AG10803 (cell line): ENCODE data around the gene SYNPO.

ENCODE experiments used
- DNase-seq: peaks from one replicate; pipeline ENCODE4 v3.0.0; 2010; ENCODE audit warnings: low read depth
- H3K4me3 ChIP-seq: 2 replicates; pipeline ENCODE4 v1.5.1; 2011; ENCODE audit warnings: mild to moderate bottlenecking, low read length, control low read depth
- TF ChIP-seq, protein P1 (sequence below): conservative IDR thresholded peaks from 2 replicates; pipeline ENCODE4 v1.5.1; 2011; ENCODE audit warnings: mild to moderate bottlenecking, low read length, control low read depth, inconsistent platforms

SYNPO gene

DNA sequence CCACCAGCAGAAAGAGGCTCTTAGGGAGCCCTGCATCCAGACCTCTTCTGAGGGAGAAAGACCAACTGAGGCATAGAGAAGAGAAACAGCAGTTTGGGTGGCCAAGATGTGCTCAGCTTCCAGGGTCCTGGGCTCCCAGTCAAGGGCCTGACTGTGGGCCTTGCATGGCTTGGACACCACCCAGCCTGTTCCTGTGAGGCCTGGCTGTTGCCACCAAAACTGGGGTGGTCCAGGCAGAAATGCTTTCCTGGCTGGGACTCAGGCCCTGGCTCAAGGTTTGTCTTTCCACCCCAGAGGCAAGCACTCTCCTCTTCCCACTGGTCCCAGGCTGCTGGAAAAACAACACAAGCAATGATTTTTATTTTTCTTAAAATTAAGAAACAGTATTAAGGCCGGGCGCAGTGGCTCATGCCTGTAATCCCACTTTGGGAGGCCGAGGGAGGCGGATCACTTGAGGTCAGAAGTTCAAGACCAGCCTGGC lies 33.9 kb downstream of the SYNPO start:
- TF ChIP-seq, protein P1, sequence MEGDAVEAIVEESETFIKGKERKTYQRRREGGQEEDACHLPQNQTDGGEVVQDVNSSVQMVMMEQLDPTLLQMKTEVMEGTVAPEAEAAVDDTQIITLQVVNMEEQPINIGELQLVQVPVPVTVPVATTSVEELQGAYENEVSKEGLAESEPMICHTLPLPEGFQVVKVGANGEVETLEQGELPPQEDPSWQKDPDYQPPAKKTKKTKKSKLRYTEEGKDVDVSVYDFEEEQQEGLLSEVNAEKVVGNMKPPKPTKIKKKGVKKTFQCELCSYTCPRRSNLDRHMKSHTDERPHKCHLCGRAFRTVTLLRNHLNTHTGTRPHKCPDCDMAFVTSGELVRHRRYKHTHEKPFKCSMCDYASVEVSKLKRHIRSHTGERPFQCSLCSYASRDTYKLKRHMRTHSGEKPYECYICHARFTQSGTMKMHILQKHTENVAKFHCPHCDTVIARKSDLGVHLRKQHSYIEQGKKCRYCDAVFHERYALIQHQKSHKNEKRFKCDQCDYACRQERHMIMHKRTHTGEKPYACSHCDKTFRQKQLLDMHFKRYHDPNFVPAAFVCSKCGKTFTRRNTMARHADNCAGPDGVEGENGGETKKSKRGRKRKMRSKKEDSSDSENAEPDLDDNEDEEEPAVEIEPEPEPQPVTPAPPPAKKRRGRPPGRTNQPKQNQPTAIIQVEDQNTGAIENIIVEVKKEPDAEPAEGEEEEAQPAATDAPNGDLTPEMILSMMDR, result 0 out of 2 replicates have a peak, but pooled peaks have one; percentile 13
- no peak overlapping the region for H3K4me3 ChIP-seq
- no peak for DNase-seq

DNA sequence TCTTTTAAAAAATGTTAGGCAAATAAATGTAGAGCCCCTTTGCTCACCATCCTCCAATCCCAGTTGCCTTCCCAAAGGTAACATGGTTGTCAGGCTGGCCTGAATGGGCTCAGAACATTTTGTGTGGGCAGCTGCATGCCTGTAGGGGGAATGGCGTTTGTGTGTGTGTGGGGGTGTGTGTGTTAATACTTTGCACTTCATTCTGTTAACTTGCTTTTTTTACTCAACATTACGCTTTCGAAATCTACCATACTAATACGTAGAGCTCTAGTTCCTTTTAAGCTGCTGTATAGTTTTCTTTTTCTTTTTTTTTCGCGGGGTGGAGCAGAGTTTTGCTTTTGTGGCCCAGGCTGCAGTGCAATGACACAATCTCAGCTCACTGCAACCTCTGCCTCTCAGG lies 34.6 kb downstream of the SYNPO start:
- DNase-seq, result no peak
- H3K4me3 ChIP-seq, result no peak overlapping the region
- TF ChIP-seq, protein P1, result no peak

DNA sequence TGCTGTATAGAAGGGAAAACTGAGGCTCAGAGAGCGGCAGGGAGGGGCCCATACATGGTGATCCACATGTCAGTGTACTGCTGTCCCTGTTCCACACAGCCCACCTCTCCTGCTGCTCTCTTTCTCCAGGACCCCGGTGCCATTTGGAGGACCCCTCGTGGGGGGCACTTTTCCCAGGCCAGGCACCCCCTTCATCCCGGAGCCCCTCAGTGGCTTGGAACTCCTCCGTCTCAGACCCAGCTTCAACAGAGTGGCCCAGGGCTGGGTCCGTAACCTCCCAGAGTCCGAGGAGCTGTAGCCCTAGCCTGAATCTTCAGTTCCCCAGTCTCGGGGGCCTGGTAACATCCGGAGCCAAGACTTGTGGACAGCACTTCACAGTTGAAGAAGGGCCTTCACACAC lies 36.1 kb downstream of the SYNPO start:
- TF ChIP-seq, protein P1, result no peak
- no peak for DNase-seq
- no peak overlapping the region for H3K4me3 ChIP-seq

DNA sequence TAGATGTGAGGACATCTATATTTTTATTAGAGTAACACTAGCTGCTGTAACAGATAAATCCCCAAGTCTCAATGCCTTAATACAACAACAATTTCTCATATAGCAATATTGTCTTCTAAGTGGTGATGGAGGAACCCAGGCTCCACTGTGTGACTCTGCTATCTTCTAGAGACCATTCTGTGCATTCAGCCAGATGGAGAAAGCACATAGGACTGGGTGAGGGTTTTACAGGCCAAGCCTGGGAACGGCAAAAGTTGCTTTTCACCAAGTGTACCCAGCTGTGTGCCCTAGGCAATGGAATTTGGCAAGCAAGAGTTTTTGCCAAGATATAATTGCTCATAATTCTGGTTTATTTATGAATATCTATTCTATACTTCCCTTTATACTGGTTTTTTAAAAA lies 48.7 kb downstream of the SYNPO start:
- H3K4me3 ChIP-seq, result no peak overlapping the region
- no peak for DNase-seq
- TF ChIP-seq, protein P1, result no peak

DNA sequence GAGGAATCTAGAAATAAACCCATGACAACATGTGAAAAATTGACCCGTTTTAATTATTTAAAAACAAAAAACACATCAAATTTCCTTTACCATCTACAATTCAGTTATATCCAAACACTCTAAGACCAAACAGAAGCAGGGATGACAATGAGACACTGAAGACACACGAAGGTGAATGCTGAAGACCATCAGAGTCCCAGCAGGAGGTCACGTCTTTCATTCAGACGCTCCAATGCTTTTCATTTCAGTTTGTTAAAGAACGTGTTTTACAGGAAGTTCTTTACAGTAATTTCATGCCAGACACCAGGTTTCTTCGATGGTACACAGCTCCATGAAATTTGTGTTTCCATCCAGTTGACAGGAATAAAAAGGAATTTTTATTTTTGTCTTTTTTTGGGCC lies 50.3 kb downstream of the SYNPO start:
- TF ChIP-seq, protein P1, result no peak
- no peak overlapping the region for H3K4me3 ChIP-seq
- DNase-seq, result no peak

DNA sequence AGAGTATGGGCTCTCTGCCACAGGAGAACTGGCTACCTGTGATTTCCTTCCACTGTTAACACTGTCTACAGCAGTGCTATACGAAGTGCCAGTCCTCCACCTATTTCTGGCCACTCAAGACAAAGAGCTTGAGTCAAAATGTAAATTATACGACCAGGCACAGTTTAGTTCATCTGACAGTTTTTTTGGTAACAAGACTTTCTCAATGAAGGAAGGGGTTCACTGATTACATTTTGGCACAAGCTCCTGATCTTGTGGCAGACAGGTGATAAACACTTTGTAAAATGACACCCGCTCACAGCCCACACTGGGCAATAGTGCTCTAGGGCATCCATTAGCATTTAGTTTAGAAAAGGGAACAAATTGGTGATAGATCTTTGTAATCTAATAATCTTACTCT lies 51.8 kb downstream of the SYNPO start:
- no peak for DNase-seq
- TF ChIP-seq, protein P1, result no peak
- H3K4me3 ChIP-seq, result no peak overlapping the region

DNA sequence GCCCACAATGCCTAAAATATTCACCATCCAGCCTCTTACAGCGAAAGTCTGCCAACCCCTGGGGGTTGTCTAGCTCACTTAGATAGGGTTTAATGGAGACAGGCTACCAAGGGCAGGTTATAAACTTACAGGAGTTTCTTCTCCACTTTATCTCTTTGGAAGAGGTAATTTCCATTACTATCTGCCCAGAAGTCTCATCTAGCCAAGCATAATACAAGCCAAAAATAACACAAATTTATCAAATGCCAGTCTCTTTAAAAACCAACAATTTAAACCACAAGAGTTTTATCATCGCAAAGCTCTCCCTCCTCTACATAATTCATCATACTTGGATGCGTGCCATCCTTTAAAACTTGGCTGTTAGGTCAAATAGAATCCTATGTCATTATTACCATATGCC lies 54.2 kb downstream of the SYNPO start:
- H3K4me3 ChIP-seq, result no peak overlapping the region
- DNase-seq, result peak; percentile 32
- TF ChIP-seq, protein P1, result no peak
